Lung microvascular endothelial cell (primary cell): ENCODE results near the gene ZNF41. TPM values are rescaled to one million over a fixed set of nuclear protein-coding genes. Genes with fewer than 3 reads are reported as not detected.
"Not testable (repeated sequence)": the region's sequence is repeated elsewhere in the genome, so short reads cannot be mapped to it uniquely, and the experiment has no call there.

Experiments used
- DNase-seq, 2 donors: peaks; one replicate each; pipeline versions ENCODE4 v3.0.0 to v3.0.0-alpha.2; 2010; ENCODE audit warnings: low read depth in 2 of 2
- total RNA-seq: library from RNA; depleted of rRNA; stranded (reverse); fragments of >200 nt; gene quantifications from 2 replicates; pipeline ENCODE4 v1.2.1, GENCODE V29; 2014

ZNF41 gene
- total RNA-seq: 5.2 and 5.8 TPM in 2 replicates

DNA sequence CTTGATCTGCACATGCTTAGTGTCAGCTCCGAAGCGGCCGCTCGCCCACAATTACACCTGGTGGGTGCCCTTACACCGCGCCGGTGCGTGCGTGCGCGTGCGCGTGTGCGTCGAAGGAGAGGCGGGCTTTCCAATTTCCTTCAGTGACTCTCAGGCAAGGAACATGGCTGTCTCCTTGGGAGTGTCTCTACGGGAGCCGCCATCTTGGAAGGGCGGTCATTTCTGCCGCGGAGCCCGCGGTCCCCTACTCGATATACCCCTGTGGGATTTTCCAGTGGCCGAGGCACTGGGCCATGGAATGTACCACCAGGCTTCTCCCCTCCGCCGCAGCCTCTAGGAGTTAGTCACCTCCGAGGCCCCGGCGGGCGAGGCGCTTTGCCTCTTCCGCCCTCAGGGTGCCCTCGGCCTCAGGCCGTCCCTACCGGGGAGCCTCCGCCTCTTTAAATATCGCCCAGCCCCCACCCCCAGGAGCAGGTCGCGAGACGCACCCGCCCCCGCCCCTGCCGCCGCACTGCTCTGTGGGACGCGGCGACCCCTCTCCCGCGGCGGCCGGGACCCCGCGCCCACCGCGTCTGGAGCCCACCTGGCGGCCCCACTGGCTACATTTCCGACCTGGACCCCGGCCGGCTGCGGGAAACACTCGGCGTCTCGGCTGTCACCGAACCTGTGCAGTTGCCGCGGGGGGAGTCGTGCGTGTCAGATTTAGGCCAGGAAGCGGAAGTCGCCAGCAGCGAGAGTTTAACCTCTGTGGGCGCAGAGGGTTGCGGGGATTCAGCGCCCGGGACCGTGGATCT, at the start of gene ZNF41:
Gene ZNF41, minus strand, starts transcription at position 711 of the 794 bp plus-strand sequence. CDS start 15,741 bp downstream, outside the sequence.
- DNase-seq: peak; percentile 76 to 83

DNA sequence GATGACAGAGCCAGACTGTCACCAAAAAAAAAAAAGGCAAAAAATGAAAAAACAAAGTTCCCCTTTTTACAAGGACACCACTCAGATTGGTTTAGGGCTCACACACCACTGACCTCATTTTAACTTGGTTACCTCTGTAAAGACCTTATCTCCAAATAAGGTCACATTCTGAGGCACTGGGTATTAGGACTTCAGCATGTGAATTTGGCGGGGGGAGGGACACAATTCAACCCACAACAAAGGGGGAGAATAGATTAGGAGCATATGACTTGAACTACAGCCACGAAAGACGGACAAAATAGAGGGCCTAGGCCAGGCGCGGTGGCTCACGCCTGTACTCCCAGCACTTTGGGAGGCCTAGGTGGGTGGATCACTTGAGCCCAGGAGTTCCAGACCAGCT, 47.0 kb upstream of the ZNF41 start:
- no peak for DNase-seq

DNA sequence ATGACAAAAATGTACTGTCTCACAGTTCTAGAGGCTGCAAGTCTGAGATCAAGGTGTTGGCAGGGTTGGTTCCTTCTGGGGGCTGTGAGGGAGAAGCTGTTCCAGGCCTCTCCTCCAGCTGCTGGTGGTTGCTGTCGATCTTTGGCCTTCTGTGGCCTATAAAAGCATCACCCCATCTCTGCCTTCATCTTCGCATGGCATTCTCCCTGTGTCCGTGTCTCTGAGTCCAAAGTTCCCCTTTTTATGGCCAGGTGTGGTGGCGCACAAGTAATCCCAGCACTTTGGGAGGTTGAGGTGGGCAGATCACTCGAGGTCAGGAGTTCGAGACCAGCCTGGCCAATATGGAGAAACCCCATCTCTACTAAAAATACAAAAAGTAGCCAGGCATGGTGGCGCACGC, 46.5 kb upstream of the ZNF41 start:
- DNase-seq: no peak

DNA sequence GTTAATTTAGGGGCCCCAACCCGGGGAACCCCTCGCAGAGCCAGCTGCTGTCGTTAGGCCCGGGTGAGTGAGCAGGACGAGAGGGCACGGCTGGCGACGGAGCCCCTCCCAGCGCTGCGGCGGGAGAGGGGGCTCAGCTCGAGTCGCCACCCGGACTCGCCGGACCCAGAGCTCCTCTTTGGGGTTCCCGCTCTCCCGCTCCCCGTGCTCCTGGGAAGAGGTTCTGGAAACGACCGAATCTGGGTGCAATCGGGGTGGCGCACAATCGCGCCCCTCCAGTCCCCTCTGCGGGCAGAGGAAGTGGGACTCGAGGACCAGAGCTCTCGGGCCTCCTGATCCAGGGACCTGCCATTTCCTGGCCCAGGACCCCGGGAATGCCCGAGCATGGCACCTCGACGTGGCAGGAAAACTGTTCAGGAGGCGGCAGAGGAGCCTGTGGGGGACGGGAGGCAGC, 40.7 kb upstream of the ZNF41 start:
- DNase-seq: no peak

DNA sequence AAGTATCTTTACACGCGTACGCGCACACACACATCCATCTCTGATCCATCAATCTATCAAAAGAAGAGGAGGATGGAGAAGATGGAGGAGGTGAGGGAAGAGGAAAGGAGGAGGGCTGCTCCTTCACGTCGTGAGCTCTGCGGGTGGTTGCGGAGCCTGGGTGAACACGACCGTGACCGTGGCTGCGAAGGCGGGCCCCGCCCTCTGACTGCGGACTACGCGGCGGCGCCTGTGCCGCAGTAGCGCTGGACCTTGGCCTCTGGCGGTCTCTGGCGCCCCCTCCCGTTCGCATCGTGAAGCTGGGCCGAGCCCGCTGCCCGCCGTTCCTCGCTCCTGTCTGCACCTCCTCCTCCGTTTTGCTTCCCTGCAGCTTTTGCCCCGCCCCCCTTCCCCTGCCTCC, 40.3 kb upstream of the ZNF41 start:
- DNase-seq: peak; percentile 68 to 78

DNA sequence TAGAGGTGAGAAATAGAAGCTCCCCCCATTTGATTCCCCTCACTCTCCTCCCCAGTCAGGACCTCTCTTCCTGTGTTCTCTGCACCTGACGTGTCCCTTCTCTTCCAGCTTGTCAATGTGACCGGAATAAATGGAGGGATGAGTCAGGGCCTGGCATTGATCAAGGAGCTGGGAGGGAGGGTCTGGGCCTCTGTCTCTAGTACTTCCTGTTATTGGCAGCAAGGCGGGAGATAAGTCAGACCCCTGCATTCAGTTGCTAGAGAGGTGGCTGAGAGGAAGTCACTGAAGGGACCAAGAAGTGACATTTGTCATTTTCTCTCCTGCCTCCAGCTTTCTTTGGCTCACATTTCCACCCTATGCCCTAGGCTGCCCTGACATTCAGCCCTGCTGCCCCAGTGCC, 35.1 kb upstream of the ZNF41 start:
- peak; percentile 10 to 33 for DNase-seq

DNA sequence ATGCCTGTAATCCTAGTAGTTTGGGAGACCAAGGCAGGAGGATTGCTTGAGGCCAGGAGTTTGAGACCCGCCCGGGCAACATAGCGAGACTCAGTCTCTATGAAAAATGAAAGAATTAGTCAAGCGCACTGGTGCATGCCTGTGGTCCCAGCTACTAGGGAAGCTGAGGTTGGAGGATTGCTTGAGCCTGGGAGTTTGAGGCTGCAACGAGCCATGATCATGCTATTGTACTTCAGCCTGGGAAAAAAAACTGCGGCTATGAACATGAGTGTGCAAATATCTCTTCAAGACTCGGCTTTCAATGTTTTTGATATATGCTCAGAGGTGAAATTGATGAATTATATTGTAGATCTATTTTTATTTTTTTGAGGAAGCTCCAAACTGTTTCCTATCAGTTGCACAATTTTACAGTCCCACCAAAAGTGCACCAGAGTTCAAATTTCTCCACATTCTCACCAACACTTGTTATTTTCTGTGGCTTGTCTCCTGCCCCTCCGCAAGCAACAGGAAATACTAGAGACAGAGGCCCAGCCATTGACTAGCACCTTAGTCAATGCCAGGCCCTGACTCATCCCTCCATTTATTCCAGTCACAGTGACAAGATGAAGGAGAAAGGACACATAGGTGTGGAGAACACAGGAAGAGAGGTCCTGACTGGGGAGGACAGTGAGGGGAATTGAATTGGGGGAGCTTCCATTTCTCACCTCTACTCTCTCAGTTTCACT, 33.1 kb upstream of the ZNF41 start:
- peak; percentile 24 to 29 for DNase-seq

DNA sequence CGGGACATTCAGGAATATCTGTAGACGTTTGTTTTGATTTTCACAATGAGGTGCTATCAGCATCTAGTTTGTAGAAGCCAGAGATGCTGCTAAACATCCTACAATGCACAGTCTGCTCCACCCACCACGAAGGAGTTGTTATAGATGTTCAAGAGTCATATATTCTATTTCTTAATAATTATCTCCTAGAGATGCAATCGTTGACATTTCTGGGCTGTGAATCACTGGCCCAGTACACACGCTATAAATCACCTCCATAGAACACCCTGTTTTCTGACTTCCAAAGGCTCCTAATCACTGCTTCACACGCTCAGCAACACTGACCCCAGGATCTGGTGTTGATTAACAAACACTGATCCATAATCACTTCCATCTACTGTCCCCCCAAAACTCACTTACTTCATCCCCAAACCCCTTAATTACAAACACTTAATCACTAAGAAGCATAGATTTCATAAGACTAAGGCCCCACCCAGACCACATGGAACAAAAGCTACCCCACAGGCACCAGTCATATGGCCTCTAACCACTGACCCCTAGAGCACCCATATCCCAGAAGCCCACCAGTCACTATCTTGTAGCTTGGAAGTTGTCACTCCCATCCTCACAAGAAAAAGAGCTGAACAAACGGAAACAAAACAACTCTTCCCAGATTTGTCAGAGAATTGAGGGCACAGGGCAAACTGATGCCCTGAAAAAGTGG, 31.7 kb upstream of the ZNF41 start:
- peak in 1 of 2 donors; percentile 20 for DNase-seq

DNA sequence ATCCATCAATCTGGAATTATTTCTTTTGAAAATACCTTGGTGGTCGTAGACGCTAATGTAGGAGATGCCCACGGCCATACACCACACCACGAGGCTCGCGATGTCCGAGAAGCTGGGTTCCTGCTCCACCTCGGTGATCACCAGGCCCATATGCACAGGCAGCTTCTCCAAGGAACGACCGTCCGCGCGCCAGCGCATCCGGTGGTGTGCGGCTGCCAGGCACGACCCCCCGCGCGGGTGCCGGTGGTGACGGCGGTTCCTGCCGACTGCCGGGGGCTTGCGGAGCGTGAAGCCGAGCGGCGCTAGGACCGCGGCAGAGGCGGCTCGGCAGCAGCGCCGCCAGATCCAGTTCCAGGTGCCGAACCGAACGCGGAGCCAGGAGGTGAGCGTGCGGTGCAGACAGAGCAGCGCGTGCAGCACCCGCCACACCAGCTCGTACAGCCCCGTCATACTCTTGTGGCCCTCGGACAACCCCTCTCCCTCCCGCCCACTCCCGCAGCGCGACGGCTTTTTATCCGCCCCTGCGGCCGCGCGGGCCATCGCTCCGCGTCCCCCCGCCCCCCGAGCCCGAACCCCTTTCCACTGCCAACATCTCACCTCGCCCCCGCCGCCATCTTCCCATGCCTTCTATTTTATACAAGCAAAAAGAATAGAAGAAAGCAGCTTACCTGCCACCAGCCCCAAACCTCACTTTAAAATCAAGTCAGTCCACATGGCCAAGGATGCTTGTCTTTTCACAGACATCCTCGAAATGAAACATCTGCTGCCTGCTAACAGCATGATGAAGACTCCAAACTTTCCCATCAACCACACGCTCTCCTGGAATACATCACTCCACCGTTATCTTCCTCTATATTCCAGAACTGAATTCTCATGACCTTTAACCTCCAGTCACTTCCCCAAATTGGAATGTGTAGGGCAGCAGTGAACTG, 30.3 kb upstream of the ZNF41 start:
- DNase-seq: not testable (repeated sequence)

DNA sequence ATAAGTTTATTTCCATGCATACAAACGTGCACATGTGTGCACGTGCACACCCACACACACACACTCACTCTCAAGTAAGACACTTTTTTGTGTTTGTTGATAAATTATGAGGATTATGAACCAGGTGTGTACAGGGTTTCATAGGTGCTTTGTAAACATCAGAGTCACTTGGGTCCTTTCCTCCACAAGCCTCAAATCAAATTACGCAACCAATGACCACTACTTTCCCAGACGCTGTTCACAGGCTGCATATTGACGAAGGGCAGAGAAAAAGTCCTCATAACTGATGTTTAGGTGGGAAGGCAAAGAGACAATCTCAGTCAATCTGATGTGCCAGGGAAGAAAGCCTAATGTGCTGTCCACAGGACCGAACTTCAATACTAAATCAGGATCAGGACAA, 29.4 kb upstream of the ZNF41 start:
- DNase-seq: not testable (repeated sequence)

DNA sequence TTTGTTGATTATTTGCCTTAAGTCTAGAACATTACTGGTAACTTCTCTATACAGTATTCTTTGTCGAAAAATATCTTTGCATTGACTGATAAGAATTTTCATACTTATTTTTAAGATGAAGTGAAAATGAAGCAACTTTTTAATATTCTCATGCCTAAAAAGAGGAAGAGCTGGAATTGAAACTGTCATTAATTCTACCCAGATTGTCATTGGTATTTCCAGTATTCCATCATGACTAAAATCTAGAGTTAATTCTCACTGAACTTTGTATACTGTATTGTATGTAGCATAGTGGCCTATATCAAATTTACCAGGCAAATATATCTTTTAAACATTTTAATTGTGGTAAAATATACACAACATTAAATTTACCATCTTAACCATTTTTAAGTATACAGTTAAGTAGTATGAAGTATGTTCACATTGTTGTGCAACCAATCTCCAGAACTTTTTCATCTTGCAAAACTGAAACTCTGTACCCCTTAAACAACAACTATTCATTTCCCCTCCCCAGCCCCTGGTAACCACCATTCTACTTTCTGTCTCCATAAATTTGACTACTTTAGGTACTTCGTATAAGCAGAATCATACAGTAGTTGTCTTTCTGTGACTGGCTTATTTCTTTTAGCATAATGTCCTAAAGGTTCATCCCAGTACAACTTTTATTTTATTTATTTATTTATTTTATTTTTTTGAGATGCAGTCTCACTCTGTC, 24.3 kb upstream of the ZNF41 start:
- DNase-seq: no peak

DNA sequence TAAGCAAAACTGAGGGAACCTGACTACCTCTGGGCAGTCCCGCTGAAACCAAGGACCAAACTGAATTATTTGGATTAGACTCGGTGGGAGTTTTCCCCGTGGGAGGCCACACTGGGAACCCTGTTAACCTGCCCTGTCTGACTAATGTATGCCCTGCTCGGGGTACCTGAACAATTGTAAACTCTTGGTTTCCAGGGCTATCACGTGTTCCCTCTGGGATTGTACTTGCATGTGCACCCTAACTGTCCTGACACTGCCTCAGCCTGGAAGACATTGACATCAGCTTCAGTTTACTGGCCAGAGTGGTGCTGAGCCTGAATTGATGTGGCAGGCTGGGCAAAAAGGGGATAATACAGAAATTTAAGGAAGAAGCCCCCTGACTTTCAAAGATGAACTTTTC, 20.1 kb upstream of the ZNF41 start:
- DNase-seq: no peak

DNA sequence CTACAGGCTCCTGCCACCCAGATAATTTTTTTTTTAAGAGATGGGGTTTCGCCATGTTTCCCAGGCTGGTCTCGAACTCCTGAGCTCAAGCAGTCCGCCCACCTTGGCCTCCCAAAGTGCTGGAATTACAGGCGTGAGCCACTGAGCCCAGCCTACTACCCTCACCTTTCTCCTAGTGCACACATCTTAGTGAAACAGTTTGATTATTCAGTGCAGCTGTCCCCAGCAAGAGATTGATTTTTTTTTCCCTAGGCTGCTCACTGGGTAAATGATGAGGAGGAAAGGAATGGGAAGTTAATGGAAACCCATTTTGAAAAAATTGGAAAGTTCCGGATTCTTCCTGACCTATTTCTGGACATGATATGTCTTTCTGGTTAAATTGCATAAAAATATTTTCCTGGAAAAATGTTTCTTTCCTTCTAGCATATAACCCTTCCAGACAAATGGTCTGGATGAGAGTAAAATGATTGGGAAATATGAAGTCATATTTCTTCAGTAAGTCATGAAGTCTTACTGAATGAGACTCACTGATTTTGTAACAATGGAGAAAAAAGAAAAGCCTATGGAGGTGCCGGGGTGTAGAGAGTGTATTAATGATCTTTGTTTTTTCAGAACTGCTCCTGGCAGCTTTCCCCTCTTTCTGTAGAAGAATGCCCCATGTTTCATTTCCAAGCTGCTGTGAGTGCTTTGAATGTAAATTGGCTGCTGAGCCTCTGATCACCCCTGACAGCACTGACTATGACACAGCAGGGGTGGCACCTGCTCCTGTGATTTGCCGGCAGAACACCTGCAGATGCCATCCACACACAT, 19.5 kb upstream of the ZNF41 start:
- DNase-seq: no peak

DNA sequence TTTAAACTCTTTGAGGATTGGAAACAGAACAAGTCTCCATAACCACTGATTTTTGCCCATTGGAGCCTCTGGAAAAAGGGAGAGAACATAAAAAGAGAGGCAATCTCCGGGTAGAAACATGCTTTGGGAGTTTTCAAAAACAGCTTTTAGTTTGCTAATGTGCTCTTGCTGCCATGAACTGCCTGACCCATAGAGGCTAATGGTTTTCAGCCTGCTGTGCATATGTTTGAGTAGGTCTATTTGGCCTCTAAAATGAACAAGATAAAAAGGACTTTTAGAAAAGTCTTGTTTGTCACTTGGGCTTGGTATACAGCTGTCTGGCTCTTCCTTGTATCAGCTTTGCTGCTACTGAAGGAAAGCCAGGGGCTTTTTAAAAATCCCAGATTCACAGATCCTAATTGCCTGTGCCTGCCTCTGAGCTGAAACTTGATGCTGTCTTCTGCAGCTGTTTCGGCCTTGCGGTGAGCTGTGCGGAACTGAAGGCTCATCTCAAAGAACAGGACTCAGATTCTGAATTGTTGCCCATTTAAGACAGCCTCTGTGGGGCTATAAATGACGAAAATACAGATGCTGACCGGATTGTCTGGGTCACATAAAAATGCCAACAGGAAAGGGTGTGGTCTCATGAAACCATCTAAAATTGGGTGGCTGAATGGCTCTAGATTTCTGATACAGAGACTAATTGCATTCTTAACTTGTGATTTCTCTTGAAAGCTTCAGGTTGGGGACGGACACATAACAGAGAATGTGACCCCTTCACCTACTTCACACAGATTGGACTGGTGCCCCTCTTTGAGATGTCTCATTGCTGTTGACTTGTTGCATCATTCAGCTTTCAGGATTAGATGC, 18.4 kb upstream of the ZNF41 start:
- DNase-seq: no peak

DNA sequence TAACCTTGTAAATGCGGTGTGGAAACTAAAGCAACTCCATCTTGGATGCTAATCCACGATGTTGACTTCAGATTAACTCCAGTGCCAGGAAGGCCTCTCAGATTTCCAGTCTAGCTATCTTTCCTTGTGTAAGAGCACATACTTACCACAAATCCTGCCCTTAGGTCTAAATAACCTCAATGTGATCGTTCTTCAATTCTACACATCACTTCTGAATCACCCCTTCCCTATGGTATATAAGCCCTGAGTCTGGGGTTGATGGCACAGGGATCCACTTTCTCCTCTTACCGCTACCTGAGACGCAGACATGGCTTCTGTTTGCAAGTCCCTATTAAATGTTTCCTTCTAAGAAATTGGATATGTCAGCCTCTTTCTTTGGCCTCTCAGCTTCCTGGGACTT, 17.5 kb upstream of the ZNF41 start:
- no peak for DNase-seq

DNA sequence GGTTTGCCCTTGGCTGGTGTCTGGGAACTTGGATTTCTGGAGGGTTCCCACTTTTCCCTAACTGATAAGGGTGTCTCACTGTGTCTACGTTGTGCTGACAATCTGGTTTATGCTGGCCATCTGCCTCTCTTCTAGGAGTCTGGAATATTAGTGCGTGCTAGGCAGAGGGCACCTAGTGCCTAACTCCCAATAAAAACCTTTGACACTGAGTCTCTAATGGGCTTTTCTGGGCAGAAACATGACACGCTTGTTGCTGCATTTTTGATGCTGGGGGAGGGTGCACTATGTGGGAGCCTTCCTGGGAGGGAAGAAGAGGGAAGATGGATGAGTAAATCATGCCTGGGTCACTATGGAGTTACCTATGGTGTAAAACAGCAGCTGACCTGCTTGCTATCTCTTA, 16.3 kb upstream of the ZNF41 start:
- no peak for DNase-seq

DNA sequence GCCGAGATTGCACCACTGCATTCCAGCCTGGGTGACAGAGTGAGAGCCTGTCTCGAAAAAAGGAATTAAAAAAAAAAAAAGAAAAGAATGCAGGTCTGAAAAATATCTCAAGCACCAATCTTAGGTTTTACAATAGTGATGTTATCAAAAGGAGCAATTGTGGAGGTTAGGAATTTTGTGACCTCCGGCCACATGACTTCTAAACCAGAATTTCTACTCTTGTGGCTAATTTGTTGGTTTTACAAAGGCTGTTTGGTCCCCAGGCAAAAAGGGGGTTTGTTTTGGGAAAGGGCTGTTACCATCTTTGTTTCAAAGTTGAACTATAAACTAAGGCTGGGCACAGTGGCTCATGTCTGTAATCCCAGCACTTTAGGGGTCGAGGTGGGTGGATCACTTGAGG, 15.4 kb upstream of the ZNF41 start:
- DNase-seq: no peak

DNA sequence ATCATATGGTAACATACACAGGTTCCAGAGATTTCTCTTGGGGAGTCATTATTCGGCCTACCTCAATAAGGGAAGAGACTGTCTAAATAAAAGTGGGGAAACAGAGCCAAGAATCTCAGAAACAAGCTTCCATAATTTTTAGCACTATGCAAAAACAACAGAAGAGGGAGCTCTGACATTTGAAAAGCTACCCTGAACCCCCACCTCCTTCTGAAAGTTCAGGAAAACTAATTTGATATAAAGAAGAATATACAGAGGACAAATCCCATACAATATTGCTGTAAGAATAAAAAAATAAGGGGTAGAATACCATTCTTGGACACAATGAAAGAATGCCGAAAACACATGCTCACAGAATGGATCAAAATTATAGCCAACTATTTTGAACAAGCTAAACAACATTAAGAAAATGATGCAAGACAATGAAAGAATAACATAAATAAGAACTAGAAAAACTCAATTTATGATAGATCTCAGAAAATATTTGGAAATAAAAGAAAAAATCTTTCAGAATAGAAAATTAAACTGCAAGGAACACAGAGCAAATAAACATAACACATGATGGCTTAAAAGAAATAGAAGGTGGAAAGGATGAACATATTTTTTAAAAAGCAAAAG, 14.4 kb upstream of the ZNF41 start:
- DNase-seq: peak; percentile 38 to 57
